Body of pancreas (tissue), 4 donors: ENCODE results near the gene CACNA1C. TPM values are rescaled to one million over a fixed set of nuclear protein-coding genes. Genes with fewer than 3 reads are reported as not detected.

Experiments
- ATAC-seq: fragments of 150-250 bp; one replicate; pipeline ENCODE4 v1.9.1; 2016
- DNase-seq, 4 donors: peaks; one replicate each; pipeline ENCODE4 v3.0.0-alpha.2; 2019
- H3K27ac ChIP-seq, 4 donors: fragments of 200-600 bp; sonication (generic); 1 replicate in 3 of 4; 2 replicates in 1 of 4; pipeline versions ENCODE4 v1.5.1 to v1.6.1; 2016 to 2019; ENCODE audit warnings: mild to moderate bottlenecking in 1 of 4, mixed read lengths in 1 of 4, moderate library complexity in 1 of 4
- H3K27me3 ChIP-seq, 2 donors: fragments of 200-600 bp; sonication (generic); one replicate each; pipeline ENCODE4 v1.6.0; 2016; ENCODE audit warnings: mild to moderate bottlenecking in 1 of 2
- H3K36me3 ChIP-seq, 2 donors: fragments of 200-600 bp; sonication (generic); replicated peaks in 1 of 2; 2 replicates each; pipeline ENCODE4 v1.5.1; 2016; ENCODE audit warnings: low read depth in 2 of 2; ENCODE audit not compliant: insufficient read depth in 1 of 2
- H3K4me1 ChIP-seq: fragments of 200-600 bp; sonication (generic); one replicate; pipeline ENCODE4 v1.6.0; 2016
- H3K4me3 ChIP-seq, 2 donors: fragments of 200-600 bp; sonication (generic); 1 replicate in 1 of 2; 2 replicates in 1 of 2; pipeline ENCODE4 v1.5.1; 2016 to 2019
- H3K9me3 ChIP-seq, 3 donors: fragments of 200-600 bp; sonication (generic); 1 replicate in 2 of 3; 2 replicates in 1 of 3; pipeline ENCODE4 v1.5.1; 2016
- CTCF ChIP-seq, 7 experiments: fragments of 450-650 bp in 4 of 7; fragments of 200-600 bp in 3 of 7; sonication (generic) in 3 of 7; IDR thresholded peaks; one replicate each; pipeline ENCODE4 v1.5.1; 2016 to 2019; ENCODE audit warnings: antibody characterized with exemption in 7 of 7
- POLR2A ChIP-seq, 3 donors: fragments of 450-650 bp; IDR thresholded peaks; one replicate each; pipeline ENCODE4 v1.6.1; 2016; ENCODE audit warnings: antibody characterized with exemption in 3 of 3, mild to moderate bottlenecking in 2 of 3
- WGBS, 2 donors: methylation state at CpG; one replicate each; pipeline ENCODE4 v1.1.5; 2017; 5-methylcytosine and 5-hydroxymethylcytosine counted together
- intact Hi-C: fragments of 100-400 bp; cut with DNase I; formaldehyde crosslinking; loops from one replicate; pipeline ENCODE4 v1.15.1; 2023
- total RNA-seq, 2 donors: library from RNA; depleted of rRNA; stranded (reverse); fragments of >200 nt; gene quantifications; one replicate each; pipeline ENCODE4 v1.1.0, GENCODE V29; 2016

The CACNA1C gene
- total RNA-seq, 2 donors from 2014 or later = 2.3 to 4.4 TPM

DNA sequence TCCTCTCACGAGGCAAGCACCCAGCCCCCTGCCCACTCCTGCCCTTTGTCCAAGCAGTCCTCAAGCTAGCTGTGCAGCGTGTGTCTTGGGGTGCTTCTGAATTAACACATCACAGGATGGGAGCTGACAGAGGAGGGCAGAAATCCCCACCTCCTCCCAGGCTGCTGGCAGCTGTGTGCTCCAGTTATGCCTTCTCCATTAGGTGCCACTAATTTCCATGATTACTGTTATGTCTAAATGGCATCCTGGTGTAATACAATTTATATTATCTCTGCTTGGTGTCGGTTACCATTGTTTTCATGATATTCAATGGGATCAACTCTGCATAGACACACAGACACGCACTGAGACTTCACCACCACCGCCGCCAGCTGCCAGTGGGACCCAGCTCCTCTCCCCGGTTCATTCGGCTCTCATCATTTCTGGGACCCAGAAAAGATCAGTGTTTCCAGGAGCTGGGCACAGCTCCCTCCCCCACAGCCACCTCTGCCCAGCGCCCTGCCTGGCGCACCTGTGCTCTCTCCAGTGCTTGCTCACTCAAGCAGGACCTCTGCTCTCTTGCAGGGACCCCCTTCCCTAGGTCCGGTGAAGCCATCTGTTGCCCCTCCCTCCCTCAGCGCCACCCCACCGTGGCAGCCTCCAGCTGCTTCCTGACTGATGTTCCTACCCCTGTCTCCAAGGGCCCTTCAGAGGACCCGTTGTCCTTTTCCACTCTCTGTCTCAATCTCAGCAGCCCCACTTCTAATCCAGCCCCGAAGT is 574.5 kb downstream of the CACNA1C start:
- no peak for ATAC-seq
- TF ChIP-seq CTCF (IDR thresholded peaks at IDR 0.05) = no peak
- no peak for TF ChIP-seq POLR2A (IDR thresholded peaks at IDR 0.05)

DNA sequence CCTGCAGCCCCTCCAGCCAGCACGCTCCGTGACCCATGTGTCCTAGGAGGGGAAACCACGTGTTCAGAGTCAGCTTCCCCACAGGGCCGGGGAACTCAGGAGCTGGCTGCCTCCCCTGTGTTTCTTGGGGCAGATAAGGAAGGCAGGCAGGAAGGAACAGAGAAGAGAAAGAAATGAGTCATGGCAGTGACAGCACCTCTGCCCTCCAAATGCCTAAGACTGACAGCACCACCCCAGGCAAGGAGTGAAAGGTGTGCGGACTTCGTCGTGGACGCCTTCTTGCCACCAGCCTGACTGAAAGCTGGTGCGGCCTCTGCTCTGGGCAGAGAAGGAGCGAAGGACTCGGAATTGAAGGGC is 575.0 kb downstream of the CACNA1C start:
- WGBS, 2 donors = 40 to 55% methylated on average over 10 to 11 of the region's 11 CpGs
- intact Hi-C loops = no loop called here
- no peak for TF ChIP-seq CTCF (IDR thresholded peaks at IDR 0.05)
- TF ChIP-seq POLR2A (IDR thresholded peaks at IDR 0.05) = no peak
- Histone ChIP-seq H3K4me3 (no peak overlapping the region), H3K27ac (no peak overlapping the region), H3K27me3 (peaks cover 0 to 3% of the 10 kb centered on the region in 2 donors), H3K36me3 (no peaks in the 10 kb centered on the region), H3K4me1 (no peaks in the 10 kb centered on the region), H3K9me3 (no peaks in the 10 kb centered on the region)
- DNase-seq (no peak), ATAC-seq (no peak)

More for the DNA sequence above, 574.5 kb downstream of the CACNA1C start:
- no peaks in the 10 kb centered on the region for H3K4me1 ChIP-seq
- H3K36me3 ChIP-seq = no peaks in the 10 kb centered on the region
- no peak overlapping the region for H3K4me3 ChIP-seq
- no peak overlapping the region for H3K27ac ChIP-seq
- H3K9me3 ChIP-seq = no peaks in the 10 kb centered on the region
- peaks cover 0 to 3% of the 10 kb centered on the region in 2 donors for H3K27me3 ChIP-seq
- 54 to 56% methylated on average over 15 of the region's 15 CpGs for WGBS, 2 donors
- intact Hi-C loops = no loop called here
- no peak for DNase-seq

- intact Hi-C loops = no loop called here
- Histone ChIP-seq H3K27ac (no peak overlapping the region), H3K4me3 (no peak overlapping the region), H3K9me3 (no peaks in the 10 kb centered on the region), H3K4me1 (no peaks in the 10 kb centered on the region), H3K36me3 (no peaks in the 10 kb centered on the region), H3K27me3 (peaks cover 0 to 3% of the 10 kb centered on the region in 2 donors)
- DNase-seq (no peak), ATAC-seq (no peak)
- no peak for TF ChIP-seq POLR2A (IDR thresholded peaks at IDR 0.05)
- no peak for TF ChIP-seq CTCF (IDR thresholded peaks at IDR 0.05)
- 56 to 64% methylated on average over 6 of the region's 6 CpGs for WGBS, 2 donors
Observed at GRCh38 chr12:2628401-2628800, 575.6 kb downstream of the CACNA1C start.

GRCh38 chr12:2629051-2629450 is 576.3 kb downstream of the CACNA1C start:
- Histone ChIP-seq H3K27ac (no peak overlapping the region), H3K36me3 (no peaks in the 10 kb centered on the region), H3K4me1 (no peaks in the 10 kb centered on the region), H3K9me3 (no peaks in the 10 kb centered on the region), H3K4me3 (no peak overlapping the region), H3K27me3 (peaks cover 0 to under 1% of the 10 kb centered on the region in 2 donors)
- ATAC-seq (no peak), DNase-seq (no peak)
- 71 to 76% methylated on average over 5 of the region's 5 CpGs for WGBS, 2 donors
- no peak for TF ChIP-seq CTCF (IDR thresholded peaks at IDR 0.05)
- no peak for TF ChIP-seq POLR2A (IDR thresholded peaks at IDR 0.05)
- intact Hi-C loops = no loop called here
